ENCODE measurements around the gene AREG.
"Not testable (repeated sequence)": the region's sequence is repeated elsewhere in the genome, so short reads cannot be mapped to it uniquely, and the experiment has no call there.

AREG gene, protein sequence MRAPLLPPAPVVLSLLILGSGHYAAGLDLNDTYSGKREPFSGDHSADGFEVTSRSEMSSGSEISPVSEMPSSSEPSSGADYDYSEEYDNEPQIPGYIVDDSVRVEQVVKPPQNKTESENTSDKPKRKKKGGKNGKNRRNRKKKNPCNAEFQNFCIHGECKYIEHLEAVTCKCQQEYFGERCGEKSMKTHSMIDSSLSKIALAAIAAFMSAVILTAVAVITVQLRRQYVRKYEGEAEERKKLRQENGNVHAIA

DNA sequence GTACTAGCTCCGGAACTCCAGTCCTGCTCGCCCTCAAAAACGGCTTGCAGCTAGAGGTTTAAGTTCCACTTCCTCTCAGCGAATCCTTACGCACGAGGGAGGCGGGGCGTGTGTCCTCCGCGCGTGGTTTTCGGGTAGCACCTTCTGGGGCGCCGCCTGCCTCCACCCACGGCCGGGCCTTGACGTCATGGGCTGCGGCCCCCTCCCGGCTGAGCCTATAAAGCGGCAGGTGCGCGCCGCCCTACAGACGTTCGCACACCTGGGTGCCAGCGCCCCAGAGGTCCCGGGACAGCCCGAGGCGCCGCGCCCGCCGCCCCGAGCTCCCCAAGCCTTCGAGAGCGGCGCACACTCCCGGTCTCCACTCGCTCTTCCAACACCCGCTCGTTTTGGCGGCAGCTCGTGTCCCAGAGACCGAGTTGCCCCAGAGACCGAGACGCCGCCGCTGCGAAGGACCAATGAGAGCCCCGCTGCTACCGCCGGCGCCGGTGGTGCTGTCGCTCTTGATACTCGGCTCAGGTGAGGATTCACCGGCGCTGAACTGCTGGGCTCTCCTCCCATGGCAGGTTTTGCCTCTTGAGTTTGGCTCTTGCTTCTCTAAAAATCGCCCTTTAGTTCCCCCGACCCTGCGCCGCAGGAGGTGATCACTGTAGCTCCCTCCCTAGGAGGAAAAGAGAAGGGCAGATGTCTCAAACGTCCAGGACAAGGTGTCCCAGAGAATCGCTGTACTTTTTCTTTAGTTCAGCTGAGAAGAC is at the start of gene AREG:
Gene AREG, plus strand, starts transcription at position 246 of the 752 bp plus-strand sequence. Its CDS starts 210 bp downstream, at position 456.
- peak; percentile 88 for DNase-seq

DNA sequence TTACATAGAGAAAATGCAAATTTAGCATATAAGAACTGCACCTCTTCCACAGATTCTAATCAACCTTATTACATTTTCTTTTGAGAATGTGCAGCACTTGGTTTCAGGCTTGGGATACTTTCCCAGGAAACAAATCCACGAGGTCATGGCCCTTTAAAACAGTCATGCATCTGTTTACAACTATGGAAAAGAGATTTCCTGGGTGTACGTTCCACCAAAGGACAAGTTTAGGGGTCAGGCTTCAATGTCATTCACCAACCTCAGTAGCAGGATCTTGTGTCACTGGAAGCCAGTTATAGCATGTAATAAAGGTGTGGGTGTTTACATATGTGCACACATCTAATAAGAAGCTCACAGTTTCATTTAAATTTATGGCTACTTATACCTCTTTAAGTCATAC is 49.3 kb upstream of the AREG start:
- no peak for DNase-seq

DNA sequence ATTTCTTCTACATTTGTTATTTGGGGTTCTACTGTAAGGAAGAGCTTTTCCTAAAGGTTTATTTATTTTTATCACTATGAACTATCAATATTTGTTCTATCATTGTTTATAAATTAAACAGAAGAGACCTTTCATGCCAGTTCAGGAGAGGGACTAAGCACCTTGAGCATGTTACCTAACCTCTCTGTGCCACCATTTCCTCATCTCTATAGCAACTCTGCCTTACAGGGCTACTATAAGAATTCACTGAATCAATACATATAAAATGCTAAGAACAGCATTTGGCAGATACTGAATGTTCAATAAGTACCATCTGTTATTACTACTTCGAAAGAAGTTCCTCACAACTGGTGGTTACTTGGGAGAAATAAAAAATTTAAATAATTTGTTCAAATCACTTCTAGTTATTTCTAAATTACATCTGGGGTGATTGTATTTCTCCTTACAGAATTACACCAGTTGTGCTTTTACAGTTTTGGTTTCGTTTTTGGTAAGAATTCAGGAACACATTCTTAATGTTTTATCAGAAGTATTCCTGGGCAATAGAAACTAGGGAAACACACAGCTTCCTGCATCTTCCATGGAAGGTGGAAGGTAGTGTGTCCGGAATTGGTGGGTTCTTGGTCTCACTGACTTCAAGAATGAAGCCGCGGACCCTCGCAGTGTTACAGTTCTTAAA is 47.0 kb upstream of the AREG start:
- no peak for DNase-seq

DNA sequence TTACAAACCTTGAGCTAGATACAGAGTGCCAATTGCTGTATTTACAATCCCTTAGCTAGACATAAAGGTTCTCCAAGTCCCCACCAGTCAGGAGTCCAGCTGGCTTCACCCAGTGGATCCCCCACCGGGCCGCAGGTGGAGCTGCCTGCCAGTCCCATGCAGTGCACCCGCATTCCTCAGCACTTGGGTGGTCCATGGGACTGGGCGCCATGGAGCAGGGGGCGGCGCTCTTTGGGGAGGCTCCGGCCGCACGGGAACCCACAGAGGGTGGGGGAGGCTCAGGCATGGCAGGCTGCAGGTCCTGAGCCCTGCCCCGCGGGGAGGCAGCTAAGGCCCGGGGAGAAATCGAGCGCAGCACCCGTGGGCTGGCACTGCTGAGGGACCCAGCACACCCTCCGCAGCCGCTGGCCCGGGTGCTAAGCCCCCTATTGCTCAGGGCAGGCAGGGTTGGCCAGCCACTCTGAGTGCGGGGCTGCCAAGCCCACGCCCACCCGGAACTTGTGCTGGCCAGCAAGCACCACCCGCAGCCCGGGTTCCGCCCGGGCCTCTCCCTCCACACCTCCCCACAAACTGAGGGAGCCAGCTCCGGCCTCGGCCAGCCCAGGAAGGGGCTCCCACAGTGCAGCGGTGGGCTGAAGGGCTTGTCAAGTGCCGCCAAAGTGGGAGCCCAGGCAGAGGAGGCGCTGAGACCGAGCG is 45.9 kb upstream of the AREG start:
- not testable (repeated sequence) for DNase-seq

DNA sequence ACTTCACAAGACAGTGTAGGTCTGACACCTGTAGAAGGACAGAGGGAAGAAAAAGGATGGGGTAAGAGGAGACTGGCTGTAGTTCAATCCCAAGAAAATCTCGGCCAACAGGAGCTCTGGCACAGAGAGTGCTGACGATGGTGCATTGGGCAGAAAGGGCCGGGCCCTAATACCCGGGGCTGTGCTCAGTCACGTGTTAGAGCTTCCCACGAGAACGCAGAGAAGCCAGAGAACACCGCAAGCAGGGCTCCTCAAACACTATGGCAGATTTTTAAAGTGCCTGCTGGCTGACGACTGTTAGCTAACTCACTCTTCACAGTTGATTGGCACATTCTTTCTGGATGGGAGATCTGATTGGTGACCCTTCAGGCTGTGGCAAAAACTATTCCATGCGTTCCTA is 44.5 kb upstream of the AREG start:
- no peak for DNase-seq

DNA sequence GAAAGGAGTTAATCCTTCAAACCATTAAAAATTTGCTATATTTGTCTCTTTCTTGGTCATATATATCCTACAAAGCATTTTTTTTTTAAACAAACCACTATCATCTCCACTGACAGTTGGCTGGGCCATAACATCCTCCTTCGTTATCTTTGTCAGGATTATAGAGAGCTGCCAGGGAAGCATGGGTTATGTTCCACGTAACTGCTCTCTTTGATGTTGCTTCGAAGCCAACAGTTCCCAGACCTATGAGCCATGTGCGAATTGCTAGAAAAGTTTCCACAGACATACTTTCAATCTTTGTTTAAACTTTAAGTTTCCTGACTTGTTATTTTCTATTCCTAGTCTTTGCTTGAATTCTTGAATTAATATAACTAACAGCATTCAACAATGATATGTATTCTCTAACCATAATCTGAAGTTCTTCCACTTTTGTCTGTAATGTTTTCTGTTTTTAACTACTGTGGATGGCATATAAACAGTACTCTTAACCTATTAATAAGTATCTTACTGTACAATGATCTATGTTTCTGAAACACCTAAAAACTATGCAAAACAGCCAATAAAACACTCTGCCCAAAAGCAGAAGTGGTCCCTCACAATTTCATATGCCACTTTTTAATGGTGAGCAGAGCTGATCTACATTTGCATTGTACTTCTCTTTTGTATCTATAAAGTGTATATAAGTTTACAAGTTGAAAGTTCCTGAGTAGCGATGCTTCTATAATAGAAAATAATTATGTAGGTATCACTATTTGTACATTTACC is 42.1 kb upstream of the AREG start:
- no peak for DNase-seq

DNA sequence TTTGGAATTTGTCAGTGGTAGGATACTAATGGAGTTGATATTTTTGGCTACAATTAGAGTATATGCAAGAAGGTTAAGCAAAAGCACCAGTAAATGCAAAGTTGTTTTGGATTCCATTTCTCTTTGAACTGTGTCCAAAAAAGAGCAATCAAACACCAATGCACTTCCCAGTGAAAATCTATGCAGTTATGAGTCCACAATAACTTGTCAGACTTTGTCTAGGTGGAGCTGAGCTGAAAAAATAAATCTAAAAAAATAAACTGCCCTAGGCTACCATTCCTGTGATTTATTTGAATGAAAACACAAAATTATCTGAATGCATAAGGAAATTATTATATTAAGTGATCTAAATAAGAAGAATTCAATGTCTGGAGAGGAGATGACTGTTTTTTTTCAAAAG is 37.0 kb upstream of the AREG start:
- DNase-seq, result no peak

DNA sequence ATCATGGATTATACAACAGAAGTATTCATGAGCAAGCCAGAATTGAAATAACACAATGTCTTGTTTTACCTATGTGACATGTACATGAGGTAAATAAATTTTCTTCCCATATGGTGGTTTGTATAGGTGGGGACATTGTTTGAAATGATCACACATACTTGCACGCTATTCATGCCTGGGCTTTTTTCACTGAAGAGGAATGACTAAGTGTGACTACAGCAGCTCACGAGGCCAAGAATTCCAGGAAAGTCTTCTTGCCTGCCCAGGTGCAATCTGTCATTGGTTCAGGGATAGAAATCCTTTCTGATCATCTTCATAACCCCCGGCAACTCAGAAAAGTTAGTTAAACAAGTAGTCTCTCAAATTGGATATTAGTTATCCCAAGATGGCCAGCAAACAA is 36.3 kb upstream of the AREG start:
- no peak for DNase-seq

DNA sequence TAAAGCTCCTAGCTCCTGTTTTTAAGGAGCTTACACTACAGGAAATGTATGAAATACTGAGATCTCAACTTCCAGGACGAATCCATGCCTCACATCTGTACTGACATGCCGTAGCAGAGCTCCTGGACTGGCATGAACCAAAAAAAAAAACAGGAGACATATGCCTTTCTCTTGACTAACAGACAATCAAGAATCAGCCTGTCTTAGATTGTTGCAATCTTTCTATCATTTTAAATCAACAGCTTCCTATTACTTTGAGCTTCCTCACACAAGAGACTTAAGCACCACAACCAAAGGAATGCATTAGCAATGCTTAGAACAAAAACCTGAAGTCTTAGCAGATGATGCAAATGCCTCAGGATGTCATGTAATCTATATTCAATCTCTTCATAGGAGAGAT is 34.7 kb upstream of the AREG start:
- no peak for DNase-seq

DNA sequence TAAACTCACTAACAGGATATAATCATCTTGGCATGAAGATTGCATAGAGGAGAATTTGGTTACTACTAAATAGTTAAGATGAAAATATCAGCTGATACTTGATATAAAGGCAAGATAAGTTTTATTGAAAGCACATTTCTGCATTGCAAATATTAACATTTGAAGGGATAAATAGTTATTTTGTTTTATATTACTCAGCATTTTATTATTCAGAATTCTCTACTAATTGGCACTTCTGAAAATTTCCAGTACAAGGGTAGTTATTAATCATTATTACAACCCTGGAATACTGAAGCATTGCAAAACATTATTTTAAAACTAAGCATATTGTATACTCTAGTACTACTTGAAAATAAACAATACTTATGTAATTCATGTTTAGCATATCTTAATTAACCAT is 32.7 kb upstream of the AREG start:
- no peak for DNase-seq

DNA sequence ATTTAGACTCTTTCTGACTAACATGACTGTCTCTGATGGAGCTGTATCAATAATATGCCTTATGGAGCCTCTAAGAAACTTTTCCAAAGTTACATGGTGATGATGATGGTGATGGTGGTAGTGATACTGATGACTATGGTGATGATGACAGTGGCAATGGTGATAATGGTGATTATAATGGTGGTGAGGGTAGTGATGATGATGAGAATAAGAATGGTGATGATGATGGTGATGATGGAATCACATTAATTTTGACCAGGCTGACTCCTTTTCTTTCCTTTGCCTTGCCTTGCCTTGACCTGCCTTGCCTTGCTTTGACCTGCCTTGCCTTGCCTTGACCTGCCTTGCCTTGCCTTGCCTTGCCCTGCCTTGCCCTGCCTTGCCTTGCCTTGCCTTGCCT is 31.7 kb upstream of the AREG start:
- DNase-seq, result no peak

DNA sequence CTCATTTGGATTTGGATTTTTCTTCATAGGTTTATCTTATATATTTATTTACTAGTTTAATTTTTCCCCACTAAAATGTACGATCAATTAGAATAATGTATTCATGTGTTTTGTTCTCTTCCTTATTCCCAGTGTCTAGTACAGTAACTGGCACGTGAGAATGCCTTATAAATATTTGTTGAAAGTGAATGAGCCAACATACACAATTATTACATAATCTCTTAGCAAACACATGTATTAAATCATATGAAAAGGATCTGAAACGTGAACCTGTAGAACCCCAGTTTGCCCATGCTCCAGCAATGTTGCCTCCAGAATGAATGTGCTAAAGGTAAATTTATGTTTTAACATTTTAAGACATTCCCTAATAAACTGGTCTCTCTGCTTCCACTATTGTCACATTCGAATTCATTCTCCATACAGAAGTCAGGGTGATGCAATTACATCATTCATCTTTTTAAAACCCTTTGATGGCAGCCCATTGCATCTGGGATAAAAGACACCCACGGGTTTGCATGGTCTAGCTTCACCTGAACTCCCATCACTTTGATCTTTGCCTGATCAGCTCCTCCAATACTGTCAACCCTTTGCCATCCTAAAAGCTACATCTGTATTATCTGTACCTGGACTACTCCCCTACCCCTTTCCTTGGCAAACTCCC is 30.7 kb upstream of the AREG start:
- DNase-seq, result no peak

DNA sequence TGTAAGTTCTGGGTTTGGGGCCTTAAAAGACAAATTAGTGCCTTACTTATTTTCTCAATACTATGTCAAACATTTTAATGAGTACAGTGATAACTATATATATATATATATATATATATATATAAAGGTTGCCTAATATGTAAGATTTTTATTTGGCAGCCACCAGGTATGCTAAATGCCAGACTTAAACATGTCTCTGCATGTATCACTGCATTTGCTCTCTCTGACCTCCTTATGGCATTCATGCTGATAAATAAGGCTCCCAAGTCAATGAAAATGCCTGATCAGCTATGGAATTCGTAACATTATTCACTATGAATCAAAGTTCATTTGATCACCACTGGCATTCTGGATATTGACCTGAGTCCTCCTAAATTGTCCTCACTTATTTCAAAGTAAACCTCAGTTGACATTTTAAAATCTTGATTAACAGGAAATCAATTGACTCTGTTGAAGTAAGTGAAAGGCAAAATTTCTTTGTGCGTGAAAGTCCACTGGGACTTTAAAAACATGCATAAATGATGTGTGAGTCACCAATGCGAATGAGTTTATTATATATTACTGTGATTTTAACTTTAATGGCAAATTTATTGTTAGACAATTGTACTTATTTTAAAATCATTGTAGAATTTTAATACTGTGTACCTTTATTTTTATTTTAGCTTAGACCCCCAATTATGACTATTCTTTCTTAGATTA is 29.2 kb upstream of the AREG start:
- DNase-seq, result no peak

DNA sequence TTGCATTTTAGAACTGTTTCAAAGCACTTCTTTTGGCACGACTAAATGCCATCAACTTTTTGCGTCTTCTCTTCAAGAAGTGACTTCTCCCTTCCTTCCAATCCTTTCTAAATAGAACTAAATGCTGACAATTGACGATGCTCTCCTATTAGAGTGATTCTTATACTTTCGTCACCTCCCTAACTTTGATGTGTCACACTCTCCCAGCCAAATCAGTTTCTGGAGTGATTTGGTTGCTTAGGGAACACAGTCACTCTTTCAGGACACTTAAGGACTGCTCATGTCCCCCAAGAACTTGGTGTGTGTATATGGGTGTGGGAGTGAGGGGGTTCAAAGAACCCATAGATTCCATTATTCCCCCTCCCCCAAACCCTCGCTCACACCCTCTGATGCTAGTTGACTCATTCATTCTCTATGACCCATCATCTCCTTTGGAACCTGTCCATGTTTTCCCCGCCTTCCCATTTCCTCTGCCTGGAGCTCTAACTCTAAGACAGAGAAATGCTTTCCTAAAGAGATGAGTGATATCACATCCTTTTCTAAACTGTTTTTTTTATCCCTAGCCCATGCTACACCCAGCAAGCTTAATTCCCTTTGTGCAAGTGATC is 26.8 kb upstream of the AREG start:
- no peak for DNase-seq

DNA sequence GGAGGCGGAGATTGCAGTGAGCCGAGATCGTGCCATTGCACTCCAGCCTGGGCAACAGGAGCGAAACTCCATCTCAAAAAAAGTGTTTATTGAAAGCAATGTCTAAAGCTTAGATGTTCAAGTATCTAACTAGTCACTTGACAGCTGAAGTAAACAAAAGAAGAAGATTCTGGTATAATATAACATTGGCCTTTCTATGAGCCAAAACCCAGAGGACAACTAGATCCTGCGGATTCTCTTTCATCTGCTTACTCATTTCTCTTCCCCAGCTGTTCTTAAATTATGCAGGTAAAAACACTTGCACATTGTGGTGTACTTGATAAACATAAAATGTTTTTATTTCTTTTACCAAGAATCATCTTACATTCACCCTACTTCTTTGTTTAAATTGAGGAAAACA is 24.1 kb upstream of the AREG start:
- no peak for DNase-seq

DNA sequence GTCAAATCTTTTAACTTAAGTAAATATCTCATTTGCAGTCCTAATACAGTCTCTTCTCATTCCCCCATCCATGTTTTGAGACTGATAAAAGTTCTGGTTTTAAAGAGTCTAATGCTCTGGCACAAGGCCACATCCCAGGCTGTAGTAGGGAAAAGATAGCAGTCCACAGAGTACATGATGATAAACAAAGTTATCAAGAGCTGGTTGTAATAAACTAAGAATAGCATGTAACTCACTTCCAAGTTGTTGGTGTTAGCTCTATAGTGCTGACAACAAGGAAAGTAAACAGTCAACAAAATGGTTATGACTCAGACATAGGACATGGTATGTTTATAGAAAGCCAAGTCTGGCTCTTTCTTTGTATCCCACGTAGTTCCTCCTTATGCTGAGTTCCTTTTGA is 21.8 kb upstream of the AREG start:
- DNase-seq, result no peak

DNA sequence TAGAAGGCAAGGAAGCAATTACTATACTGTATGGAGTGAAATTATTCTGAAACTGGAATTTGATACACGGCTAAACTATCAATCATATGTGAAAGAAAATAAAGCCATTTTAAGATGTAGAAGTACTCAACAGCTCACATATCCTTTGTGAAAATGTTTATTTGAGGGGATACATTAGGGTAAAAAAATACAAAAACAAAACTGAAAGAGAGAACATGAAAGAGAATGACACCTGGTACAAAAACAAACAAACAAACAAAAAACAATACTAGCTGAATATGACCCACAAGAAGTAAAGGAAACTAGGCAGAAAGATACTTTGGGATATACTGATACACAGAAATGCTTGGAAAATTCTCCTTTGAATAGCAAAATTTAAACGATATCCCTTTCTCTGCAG is 20.8 kb upstream of the AREG start:
- no peak for DNase-seq

DNA sequence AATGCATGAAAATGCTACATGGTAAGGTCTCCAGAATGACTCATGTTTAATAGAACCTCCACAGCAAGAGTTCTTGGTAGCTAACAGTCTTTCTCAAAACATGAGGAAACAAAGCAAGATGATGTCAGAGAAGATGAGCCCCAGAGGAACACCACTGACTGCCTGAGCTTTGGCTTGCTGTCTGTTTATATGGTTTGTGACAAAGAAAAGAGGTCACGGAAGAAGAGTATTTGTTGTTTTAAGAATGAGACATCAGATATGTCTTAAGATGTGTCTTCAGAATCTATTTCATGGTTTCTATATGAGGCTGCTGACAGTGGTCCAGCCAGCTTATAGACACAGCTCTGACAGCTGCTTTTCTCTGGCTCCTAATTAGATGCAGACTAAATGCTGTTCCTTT is 18.8 kb upstream of the AREG start:
- no peak for DNase-seq

DNA sequence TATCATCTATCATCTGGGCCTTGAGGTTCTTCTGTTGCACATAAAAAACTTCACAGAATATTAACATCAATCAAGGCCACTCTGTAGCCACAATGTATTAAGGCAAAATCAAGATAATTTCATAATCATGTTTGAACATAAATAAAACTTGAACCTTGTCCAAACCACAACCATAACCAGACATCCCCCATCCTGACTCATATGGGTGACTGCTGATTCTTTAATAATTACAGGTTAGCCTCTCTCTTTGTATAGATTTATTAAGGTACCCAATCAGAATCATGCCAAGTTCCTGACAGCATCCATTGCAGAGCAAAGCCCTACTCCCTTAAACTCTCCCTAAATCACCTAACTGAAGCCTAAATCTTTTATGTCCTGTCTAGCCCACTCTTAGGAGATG is 16.7 kb upstream of the AREG start:
- DNase-seq, result no peak

DNA sequence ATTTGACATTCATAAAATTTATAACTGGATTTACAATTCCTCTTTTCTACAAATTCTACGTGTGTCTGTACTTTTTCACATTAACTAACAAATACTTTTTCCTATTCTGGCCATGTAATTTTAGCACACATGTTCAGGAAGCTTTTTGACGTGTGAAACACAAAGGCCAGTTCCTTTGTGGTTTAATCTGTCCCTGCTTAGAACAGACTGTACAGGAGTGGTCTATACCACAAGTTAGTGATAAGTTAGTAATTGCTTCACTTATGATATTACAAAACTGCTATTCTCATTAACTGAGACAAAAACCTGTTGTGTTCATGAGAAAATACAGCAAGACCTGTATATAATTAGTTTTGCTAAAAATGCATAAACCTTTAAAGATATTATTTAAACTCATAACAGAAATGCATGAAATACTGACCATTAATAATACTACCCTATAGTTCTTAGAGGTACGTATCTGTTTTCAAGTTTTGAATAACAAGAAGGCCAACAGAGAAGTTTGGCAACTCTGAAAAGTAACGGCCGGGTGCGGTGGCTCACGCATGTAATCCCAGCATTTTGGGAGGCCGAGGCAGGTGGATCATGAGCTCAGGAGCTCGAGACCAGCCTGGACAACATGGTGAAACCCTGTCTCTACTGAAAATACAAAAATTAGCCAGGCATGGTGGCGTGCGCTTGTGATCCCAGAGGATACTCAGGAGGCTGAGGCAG is 13.7 kb upstream of the AREG start:
- DNase-seq, result no peak

DNA sequence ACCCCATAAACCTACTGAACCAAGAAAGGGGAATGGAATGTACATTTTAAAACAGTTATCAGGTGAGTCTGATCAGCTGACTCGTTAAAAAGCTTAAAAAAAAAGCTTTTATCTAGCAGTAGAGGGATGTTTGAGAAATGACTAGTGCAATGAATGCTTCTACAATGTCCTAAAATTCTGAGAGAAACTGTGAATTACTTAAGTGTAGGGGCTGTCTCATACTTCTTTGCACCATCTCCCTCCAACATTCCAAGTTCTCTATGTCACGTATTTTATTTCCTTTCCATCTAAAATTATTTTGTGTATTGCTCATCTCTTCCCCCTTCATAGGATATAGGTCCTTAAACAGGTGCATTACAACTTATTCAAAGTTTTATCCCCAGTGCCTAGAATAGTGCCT is 11.9 kb upstream of the AREG start:
- DNase-seq, result no peak

Data from stimulated activated CD4-positive, alpha-beta T cell treated with anti-CD3 and anti-CD28 coated beads, Interleukin-4, amount 100 ng/mL, for 1 hour (primary cell).